H9 (cell line): ENCODE data around the gene LPCAT1. TPM values are rescaled to one million over a fixed set of nuclear protein-coding genes. Genes with fewer than 3 reads are reported as not detected.

ENCODE experiments used
- DNase-seq: peaks from one replicate; pipeline ENCODE4 v3.0.0-alpha.2; 2017
- H2AFZ ChIP-seq: one replicate; pipeline ENCODE4 v1.6.1; 2013; ENCODE audit warnings: mild to moderate bottlenecking, low read length, control low read depth, moderate library complexity
- H2AK5ac ChIP-seq: 2 replicates; pipeline ENCODE4 v1.6.1; 2013; ENCODE audit warnings: low read length, control low read depth, mixed read lengths; ENCODE audit not compliant: insufficient read length
- H2BK120ac ChIP-seq: one replicate; pipeline ENCODE4 v1.6.1; 2013; ENCODE audit warnings: low read depth, mild to moderate bottlenecking, low read length, control low read depth, inconsistent platforms; ENCODE audit not compliant: poor library complexity, severe bottlenecking
- H2BK12ac ChIP-seq: 2 replicates; pipeline ENCODE4 v1.6.1; 2013; ENCODE audit warnings: low read length, control low read depth, mixed read lengths, low read depth; ENCODE audit not compliant: insufficient read length
- H2BK15ac ChIP-seq: 2 replicates; pipeline ENCODE4 v1.6.1; 2013; ENCODE audit warnings: low read depth, low read length, control low read depth
- H2BK20ac ChIP-seq: one replicate; pipeline ENCODE4 v1.6.1; 2013; ENCODE audit warnings: low read depth, mild to moderate bottlenecking, low read length, control low read depth, inconsistent platforms; ENCODE audit not compliant: poor library complexity, severe bottlenecking
- H2BK5ac ChIP-seq: 2 replicates; pipeline ENCODE4 v1.6.1; 2013; ENCODE audit warnings: low read length, control low read depth, mixed read lengths; ENCODE audit not compliant: insufficient read length
- H3K14ac ChIP-seq: 2 replicates; pipeline ENCODE4 v1.6.1; 2013; ENCODE audit warnings: low read length, control low read depth; ENCODE audit not compliant: insufficient read depth
- H3K18ac ChIP-seq: 2 replicates; pipeline ENCODE4 v1.6.1; 2013; ENCODE audit warnings: low read depth, mild to moderate bottlenecking, mixed read lengths, low read length, control low read depth; ENCODE audit not compliant: insufficient read length
- H3K23ac ChIP-seq: 2 replicates; pipeline ENCODE4 v1.6.1; 2013; ENCODE audit warnings: low read length, control low read depth, mixed read lengths, low read depth; ENCODE audit not compliant: insufficient read length
- H3K23me2 ChIP-seq: 2 replicates; pipeline ENCODE4 v1.6.1; 2013; ENCODE audit warnings: low read depth, mild to moderate bottlenecking, mixed read lengths, low read length, control low read depth; ENCODE audit not compliant: insufficient read length, poor library complexity, severe bottlenecking
- H3K27ac ChIP-seq: 2 replicates; pipeline ENCODE4 v1.5.1; 2013; ENCODE audit warnings: low read length, control low read depth, mixed read lengths, low read depth; ENCODE audit not compliant: insufficient read length
- H3K27me3 ChIP-seq: 2 replicates; pipeline ENCODE4 v1.6.1; 2013; ENCODE audit warnings: low read length, control low read depth, inconsistent platforms; ENCODE audit not compliant: insufficient read depth
- H3K4ac ChIP-seq: 2 replicates; pipeline ENCODE4 v1.6.1; 2013; ENCODE audit warnings: low read depth, mild to moderate bottlenecking, control low read depth, inconsistent platforms, low read length, moderate library complexity
- H3K4me1 ChIP-seq: 2 replicates; pipeline ENCODE4 v1.6.1; 2013; ENCODE audit warnings: low read length, control low read depth, inconsistent platforms; ENCODE audit not compliant: insufficient read depth
- H3K4me2 ChIP-seq: 2 replicates; pipeline ENCODE4 v1.6.1; 2013; ENCODE audit warnings: low read length, control low read depth, mixed read lengths; ENCODE audit not compliant: insufficient read length, insufficient read depth
- H3K56ac ChIP-seq: 2 replicates; pipeline ENCODE4 v1.6.1; 2013; ENCODE audit warnings: low read depth, mild to moderate bottlenecking, mixed read lengths, low read length, control low read depth; ENCODE audit not compliant: insufficient read length
- H3K79me1 ChIP-seq: 2 replicates; pipeline ENCODE4 v1.6.1; 2013; ENCODE audit warnings: low read depth, mild to moderate bottlenecking, moderate library complexity, low read length, control low read depth, inconsistent platforms; ENCODE audit not compliant: insufficient read depth, poor library complexity, severe bottlenecking
- H3K79me2 ChIP-seq: 2 replicates; pipeline ENCODE4 v1.6.1; 2013; ENCODE audit warnings: low read length, control low read depth, inconsistent platforms; ENCODE audit not compliant: insufficient read depth
- H3K9ac ChIP-seq: 2 replicates; pipeline ENCODE4 v1.6.1; 2013; ENCODE audit warnings: low read length, control low read depth, mixed read lengths; ENCODE audit not compliant: insufficient read length; ENCODE audit errors: extremely low read depth
- H3K9me3 ChIP-seq: one replicate; pipeline ENCODE4 v1.6.1; 2013; ENCODE audit warnings: low read depth, low read length, inconsistent platforms; ENCODE audit not compliant: control insufficient read depth
- H3T11ph ChIP-seq: one replicate; pipeline ENCODE4 v1.6.1; 2013; ENCODE audit warnings: mild to moderate bottlenecking, low read length, control low read depth, inconsistent platforms
- H4K20me1 ChIP-seq: one replicate; pipeline ENCODE4 v1.6.1; 2013; ENCODE audit not compliant: control insufficient read depth, insufficient read length, insufficient read depth
- H4K5ac ChIP-seq: 2 replicates; pipeline ENCODE4 v1.6.1; 2013; ENCODE audit warnings: low read depth, mild to moderate bottlenecking, mixed read lengths, low read length, control low read depth; ENCODE audit not compliant: insufficient read length
- H4K8ac ChIP-seq: replicated peaks from 2 replicates; pipeline ENCODE4 v1.6.1; 2013; ENCODE audit warnings: low read length, control low read depth, mixed read lengths, low read depth; ENCODE audit not compliant: insufficient read length
- H4K91ac ChIP-seq: 2 replicates; pipeline ENCODE4 v1.6.1; 2013; ENCODE audit warnings: low read depth, mild to moderate bottlenecking, moderate library complexity, mixed read lengths, low read length, control low read depth; ENCODE audit not compliant: insufficient read length
- H3K27ac Mint-ChIP-seq, 3 experiments: 2 replicates in 2 of 3; 3 replicates in 1 of 3; pipeline ENCODE4 v1.8.0; 2020 to 2021; ENCODE audit warnings: mixed read lengths in 3 of 3, mild to moderate bottlenecking in 1 of 3, moderate library complexity in 1 of 3
- H3K27me3 Mint-ChIP-seq: 2 replicates; pipeline ENCODE4 v1.8.0; 2021; ENCODE audit warnings: low read depth, mild to moderate bottlenecking, moderate library complexity, mixed read lengths
- H3K36me3 Mint-ChIP-seq, 3 experiments: 2 replicates in 2 of 3; 3 replicates in 1 of 3; pipeline ENCODE4 v1.8.0; 2020 to 2021; ENCODE audit warnings: low read depth in 3 of 3, mixed read lengths in 3 of 3; ENCODE audit not compliant: insufficient read depth in 1 of 3
- H3K4me1 Mint-ChIP-seq, 2 experiments: 2 replicates each; pipeline ENCODE4 v1.8.0; 2020; ENCODE audit warnings: mixed read lengths in 2 of 2
- H3K4me3 Mint-ChIP-seq, 2 experiments: 2 replicates in 1 of 2; 3 replicates in 1 of 2; pipeline ENCODE4 v1.8.0; 2020 to 2021; ENCODE audit warnings: mild to moderate bottlenecking in 2 of 2, mixed read lengths in 2 of 2, moderate library complexity in 1 of 2
- H3K9me3 Mint-ChIP-seq, 2 experiments: 2 replicates in 1 of 2; 3 replicates in 1 of 2; pipeline ENCODE4 v1.8.0; 2020; ENCODE audit warnings: mild to moderate bottlenecking in 2 of 2, mixed read lengths in 2 of 2, moderate library complexity in 1 of 2
- WGBS: extraction: QIAGEN DNeasy Blood & Tissue Kit; methylation state at CpG from one replicate; pipeline ENCODE4 v1.1.7; 2013; ENCODE audit warnings: missing lambda C conversion rate, low lambda C conversion rate, mixed read lengths; ENCODE audit not compliant: insufficient read length; ENCODE audit errors: extremely low coverage; 5-methylcytosine and 5-hydroxymethylcytosine counted together
- total RNA-seq: library from RNA; stranded (reverse); gene quantifications from 2 replicates; pipeline ENCODE4 v1.2.1, GENCODE V29; 2021
- TF ChIP-seq, protein P1 (sequence below): fragments of 200-600 bp; sonication (generic); conservative IDR thresholded peaks from 3 replicates; pipeline ENCODE4 v1.8.0; 2021; ENCODE audit warnings: antibody characterized with exemption, mild to moderate bottlenecking

The LPCAT1 gene
- total RNA-seq, 1 experiment from 2014 or later = 231 TPM

- H3K9me3 ChIP-seq = no peaks in the 10 kb centered on the region
- H3K14ac ChIP-seq = no peak overlapping the region
- no peak overlapping the region for H3T11ph ChIP-seq
- H3K4me1 ChIP-seq = no peaks in the 10 kb centered on the region
- H3K9ac ChIP-seq = no peak overlapping the region
- Mint-ChIP-seq H3K36me3 (no peaks in the 10 kb centered on the region), H3K9me3 (no peaks in the 10 kb centered on the region), H3K27ac (no peak overlapping the region), H3K4me3 (no peak overlapping the region), H3K27me3 (peaks cover 17% of the 10 kb centered on the region), H3K4me1 (no peaks in the 10 kb centered on the region)
- no peaks in the 10 kb centered on the region for H3K79me1 ChIP-seq
- no peak overlapping the region for H3K56ac ChIP-seq
- H2BK15ac ChIP-seq = no peak overlapping the region
- H2AFZ ChIP-seq = no peak overlapping the region
- no CpG with 5 or more reads among the region's 8 CpGs for WGBS
- H3K79me2 ChIP-seq = no peaks in the 10 kb centered on the region
- H4K91ac ChIP-seq = no peak overlapping the region
- H3K23ac ChIP-seq = no peak overlapping the region
- H2BK20ac ChIP-seq = no peak overlapping the region
- H2BK12ac ChIP-seq = no peak overlapping the region
- no peak overlapping the region for H4K5ac ChIP-seq
- H2AK5ac ChIP-seq = no peak overlapping the region
- no peak overlapping the region for H3K18ac ChIP-seq
- H3K4ac ChIP-seq = no peak overlapping the region
- no peaks in the 10 kb centered on the region for H4K20me1 ChIP-seq
- H4K8ac ChIP-seq = no peak overlapping the region
- DNase-seq = peak; percentile 16
- H3K27me3 ChIP-seq = no peaks in the 10 kb centered on the region
- no peaks in the 10 kb centered on the region for H3K23me2 ChIP-seq
- no peak overlapping the region for H3K4me2 ChIP-seq
- no peak overlapping the region for H3K27ac ChIP-seq
- no peak overlapping the region for H2BK120ac ChIP-seq
- TF ChIP-seq, protein P1, sequence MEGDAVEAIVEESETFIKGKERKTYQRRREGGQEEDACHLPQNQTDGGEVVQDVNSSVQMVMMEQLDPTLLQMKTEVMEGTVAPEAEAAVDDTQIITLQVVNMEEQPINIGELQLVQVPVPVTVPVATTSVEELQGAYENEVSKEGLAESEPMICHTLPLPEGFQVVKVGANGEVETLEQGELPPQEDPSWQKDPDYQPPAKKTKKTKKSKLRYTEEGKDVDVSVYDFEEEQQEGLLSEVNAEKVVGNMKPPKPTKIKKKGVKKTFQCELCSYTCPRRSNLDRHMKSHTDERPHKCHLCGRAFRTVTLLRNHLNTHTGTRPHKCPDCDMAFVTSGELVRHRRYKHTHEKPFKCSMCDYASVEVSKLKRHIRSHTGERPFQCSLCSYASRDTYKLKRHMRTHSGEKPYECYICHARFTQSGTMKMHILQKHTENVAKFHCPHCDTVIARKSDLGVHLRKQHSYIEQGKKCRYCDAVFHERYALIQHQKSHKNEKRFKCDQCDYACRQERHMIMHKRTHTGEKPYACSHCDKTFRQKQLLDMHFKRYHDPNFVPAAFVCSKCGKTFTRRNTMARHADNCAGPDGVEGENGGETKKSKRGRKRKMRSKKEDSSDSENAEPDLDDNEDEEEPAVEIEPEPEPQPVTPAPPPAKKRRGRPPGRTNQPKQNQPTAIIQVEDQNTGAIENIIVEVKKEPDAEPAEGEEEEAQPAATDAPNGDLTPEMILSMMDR = no peak
- no peak overlapping the region for H2BK5ac ChIP-seq
Measured at GRCh38 chr5:1536322-1536845, 12.6 kb upstream of the LPCAT1 start.
